GM18873 (cell line): ENCODE measurements around the gene CAB39.
"Not testable (repeated sequence)": the region's sequence is repeated elsewhere in the genome, so short reads cannot be mapped to it uniquely, and the experiment has no call there.

ENCODE experiments used
- ATAC-seq: cut with Tn5 transposase; IDR thresholded peaks from one replicate; pipeline ENCODE4 v1.9.1; 2021; ENCODE audit warnings: mild to moderate bottlenecking, moderate library complexity, moderate number of reproducible peaks; ENCODE audit not compliant: unreplicated experiment, low FRiP score

The CAB39 gene

GRCh38 chr2:230681171-230681545 lies 31.5 kb upstream of the CAB39 start:
- ATAC-seq, result no peak

DNA sequence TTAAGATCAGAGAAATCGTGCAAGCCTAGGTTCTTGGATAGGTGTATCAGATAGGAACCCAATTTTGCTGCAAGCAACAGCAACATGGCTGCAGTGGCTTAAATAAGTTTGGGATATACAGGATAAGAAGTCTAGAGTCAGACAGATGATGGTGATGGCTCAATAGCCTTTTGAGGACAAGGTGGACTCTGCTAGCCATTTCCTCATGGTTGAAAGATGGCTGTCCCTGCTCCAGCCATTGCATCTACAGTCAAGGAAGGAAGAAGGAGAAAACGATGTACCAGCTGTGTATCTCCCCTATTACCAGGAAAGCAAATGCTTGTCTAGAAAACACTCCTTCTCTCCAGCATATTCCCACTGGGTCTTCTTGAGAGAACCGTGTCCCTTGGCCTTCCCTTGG lies 30.1 kb upstream of the CAB39 start:
- ATAC-seq, result no peak

GRCh38 chr2:230684270-230685168 lies 28.1 kb upstream of the CAB39 start:
- no peak for ATAC-seq

GRCh38 chr2:230685178-230685577 lies 27.5 kb upstream of the CAB39 start:
- ATAC-seq, result no peak

DNA sequence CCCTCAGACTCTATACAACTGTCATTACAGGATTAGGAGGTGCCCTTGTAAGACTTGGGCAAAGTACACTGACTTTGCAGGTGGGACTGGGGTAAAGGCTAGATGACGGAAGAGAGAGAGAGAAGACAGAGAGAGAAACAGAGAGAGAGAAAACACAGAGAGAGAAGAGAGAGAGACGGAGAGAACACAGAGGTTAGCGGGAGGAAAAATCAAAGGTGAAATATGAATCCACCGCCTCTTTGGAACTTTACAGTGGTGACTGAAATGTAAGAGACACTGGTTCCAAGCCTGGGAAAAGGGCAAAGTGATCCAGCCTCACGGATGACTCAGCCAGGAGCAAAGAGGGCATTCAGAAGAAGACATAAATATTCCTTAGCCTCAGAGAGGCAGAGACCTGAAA lies 25.1 kb upstream of the CAB39 start:
- no peak for ATAC-seq

DNA sequence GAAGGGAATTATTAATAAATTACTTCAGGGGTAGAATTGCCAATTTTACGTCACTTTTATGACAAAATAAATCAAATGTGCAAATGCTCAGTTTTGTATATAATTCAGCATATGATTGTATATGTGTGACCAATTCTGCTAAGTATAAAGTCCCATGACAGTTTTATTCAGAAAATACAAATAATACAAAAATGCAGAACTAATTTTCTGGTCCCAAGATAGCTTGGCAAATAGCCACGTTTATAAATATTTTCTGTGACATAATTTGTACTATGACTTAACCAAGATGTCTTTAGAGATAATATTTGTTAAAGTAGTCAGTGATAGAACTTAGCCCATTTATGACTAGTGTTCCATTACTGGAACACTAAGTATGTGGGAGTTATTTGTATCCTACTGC lies 24.2 kb upstream of the CAB39 start:
- no peak for ATAC-seq

GRCh38 chr2:230690439-230690838 lies 22.2 kb upstream of the CAB39 start:
- ATAC-seq, result no peak

DNA sequence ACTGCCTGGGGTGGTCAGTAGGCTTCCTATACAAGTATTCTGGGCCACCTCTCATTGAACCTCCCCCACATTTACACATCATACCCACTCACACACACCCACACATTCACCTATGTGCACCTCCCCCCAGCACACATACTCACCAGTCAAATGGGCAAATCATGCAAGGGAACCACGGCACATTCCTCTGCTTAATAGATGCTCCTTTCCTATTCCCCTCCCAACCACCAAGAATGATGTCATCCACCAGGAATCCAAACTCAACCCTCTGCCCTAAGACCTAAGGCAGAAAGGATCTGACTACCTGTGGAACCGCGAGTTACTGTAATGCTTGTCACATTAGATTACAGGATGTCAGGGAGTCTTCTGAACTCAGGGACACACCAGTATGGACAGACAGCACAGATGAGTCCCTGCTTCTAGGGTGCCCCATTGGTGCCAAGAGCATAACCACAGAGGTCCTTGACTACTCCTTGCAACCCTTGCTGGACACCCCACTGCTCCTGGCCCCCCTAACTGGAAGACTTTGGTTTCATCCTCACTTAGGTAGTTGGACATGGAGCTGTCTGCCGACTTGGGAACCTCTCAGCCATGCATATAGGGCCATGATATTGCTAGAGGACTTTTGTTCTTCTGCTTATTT lies 21.5 kb upstream of the CAB39 start:
- no peak for ATAC-seq

GRCh38 chr2:230692760-230693159 lies 19.9 kb upstream of the CAB39 start:
- ATAC-seq, result no peak

- no peak for ATAC-seq
These were observed 19.2 kb upstream of the CAB39 start for GRCh38 chr2:230693411-230693810.

GRCh38 chr2:230694241-230694640 lies 18.4 kb upstream of the CAB39 start:
- no peak for ATAC-seq

DNA sequence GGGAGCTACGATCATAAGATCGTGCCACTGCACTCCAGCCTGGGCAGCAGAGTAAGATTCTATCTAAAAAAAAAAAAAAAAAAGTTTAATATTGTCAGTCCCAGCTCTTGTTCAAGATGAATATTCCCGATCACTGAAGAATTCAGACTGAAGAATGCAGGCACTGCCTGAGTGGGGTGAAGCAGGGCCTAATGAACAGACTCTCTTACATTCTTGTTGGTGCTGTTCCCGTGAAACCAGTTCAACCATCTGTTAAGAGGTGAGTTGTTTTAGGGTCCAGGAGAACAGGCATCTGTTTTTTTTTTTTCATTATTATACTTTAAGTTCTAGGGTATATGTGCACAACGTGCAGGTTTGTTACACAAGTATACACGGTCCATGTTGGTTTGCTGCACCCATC lies 17.1 kb upstream of the CAB39 start:
- no peak for ATAC-seq

GRCh38 chr2:230696670-230697069 lies 16.0 kb upstream of the CAB39 start:
- no peak for ATAC-seq

DNA sequence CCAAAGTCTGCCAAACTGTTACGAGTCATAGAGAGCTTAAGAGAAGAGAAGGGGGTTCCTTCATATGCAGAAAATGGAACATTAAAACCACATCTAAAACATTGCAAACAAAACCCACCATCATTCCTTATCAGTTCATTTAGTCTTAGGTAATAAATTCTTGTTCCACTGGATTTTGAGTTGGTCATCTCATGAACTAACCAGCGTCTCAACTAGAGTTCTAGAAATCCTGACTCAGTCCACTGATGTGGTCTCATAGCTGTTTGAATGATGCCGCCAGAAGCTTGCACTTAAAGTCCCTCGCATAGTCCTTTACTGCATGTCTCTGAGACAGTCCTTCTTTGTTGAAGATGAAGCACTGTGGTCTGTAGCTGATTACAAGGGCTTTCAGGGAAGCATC lies 15.0 kb upstream of the CAB39 start:
- ATAC-seq, result no peak

DNA sequence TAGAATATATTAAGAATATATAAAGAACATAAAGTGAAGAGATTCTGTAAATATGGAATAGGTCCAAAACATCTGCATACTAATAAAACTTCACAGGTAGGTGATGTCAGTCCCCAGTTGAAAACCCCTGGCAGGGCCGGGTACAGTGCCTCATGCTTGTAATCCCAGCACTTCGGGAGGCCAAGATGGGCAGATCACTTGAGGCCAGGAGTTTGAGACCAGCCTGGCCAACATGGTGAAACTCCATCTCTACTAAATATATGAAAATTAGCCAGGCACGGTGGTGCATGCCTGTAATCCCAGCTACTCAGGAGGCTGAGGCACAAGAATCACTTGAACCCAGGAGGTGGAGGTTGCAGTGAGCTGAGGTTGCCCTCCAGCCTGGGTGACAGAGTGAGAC lies 13.9 kb upstream of the CAB39 start:
- not testable (repeated sequence) for ATAC-seq

GRCh38 chr2:230700447-230700846 lies 12.2 kb upstream of the CAB39 start:
- no peak for ATAC-seq

- ATAC-seq, result no peak
These were observed 11.3 kb upstream of the CAB39 start for GRCh38 chr2:230701308-230701707.

GRCh38 chr2:230702457-230702856 lies 10.2 kb upstream of the CAB39 start:
- not testable (repeated sequence) for ATAC-seq

- no peak for ATAC-seq
These were observed 9.1 kb upstream of the CAB39 start for GRCh38 chr2:230703514-230703913.

DNA sequence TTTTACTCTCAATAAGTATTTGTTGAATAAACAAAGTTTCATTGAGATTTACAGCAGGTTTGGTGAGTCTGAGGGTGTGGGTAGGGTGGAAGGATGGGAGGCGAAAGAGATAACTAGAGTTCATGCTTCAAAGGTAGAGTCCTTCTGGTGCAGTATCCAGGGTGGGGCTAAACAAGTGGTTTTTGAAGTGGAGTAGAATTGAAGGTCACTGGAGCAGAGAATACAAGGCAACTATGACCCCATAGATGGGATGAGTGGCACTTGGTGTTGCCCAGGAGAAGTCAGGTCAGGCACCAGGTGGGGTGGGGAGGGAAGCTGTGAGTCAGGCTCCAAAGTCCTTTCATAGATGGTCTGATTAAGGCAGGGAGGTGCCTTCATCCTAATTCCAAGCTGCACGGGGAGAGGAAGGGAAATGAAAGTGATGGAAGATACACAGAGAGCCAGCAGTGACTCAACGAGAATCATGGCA lies 6.6 kb upstream of the CAB39 start:
- no peak for ATAC-seq

DNA sequence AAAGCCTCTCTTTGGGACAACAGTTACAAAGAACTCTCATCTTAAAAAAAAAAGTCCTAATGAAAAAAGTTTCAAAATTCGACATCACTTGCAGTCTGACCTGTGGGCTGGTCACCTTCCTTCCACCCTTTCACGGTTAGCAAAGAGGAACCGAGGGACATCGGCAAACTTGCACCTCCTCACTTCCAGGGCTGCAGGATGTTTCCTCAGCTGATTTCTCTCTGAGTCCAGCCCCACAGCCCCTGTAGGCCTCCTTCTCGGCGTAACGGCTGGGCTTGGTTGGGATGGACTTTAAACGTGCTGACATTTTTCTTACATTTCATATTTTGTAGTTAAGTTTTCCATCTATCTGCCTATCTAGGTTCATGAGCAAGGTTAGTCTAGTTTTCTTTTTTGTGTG lies 5.7 kb upstream of the CAB39 start:
- no peak for ATAC-seq

- no peak for ATAC-seq
These were observed 4.4 kb upstream of the CAB39 start for GRCh38 chr2:230708204-230708603.
